IMR-90 (cell line): ENCODE measurements around the gene CASZ1. TPM values are rescaled to one million over a fixed set of nuclear protein-coding genes. Genes with fewer than 3 reads are reported as not detected.

Experiments used
- ATAC-seq: fragments of 200-7000 bp; cut with Tn5 transposase; 2 replicates; pipeline ENCODE4 v1.9.1; 2020; ENCODE audit warnings: low read depth, mild to moderate bottlenecking, moderate library complexity
- BruUV-seq: library from RNA; stranded (reverse); fragments of 400-500 nt; replicated peaks from 2 replicates; lab custom pipeline; 2021; lab: Mats Ljungman, UMichigan
- CTCF ChIA-PET: fragments of 300-600 bp; formaldehyde crosslinking; extraction: SDS; loops from one replicate; lab custom pipeline; 2021; ENCODE audit warnings: antibody characterized with exemption; lab: Yijun Ruan, JAX
- POLR2A ChIA-PET: fragments of 300-600 bp; sonication (Branson Sonifier 250); formaldehyde crosslinking; loops from one replicate; lab custom pipeline; 2022; ENCODE audit warnings: antibody characterized with exemption; ENCODE audit not compliant: unreplicated experiment; lab: Charles Lee
- DNase-seq: peaks from one replicate; pipeline ENCODE4 v3.0.0; 2013
- H2AFZ ChIP-seq: replicated peaks from 2 replicates; pipeline ENCODE3; 2013; ENCODE audit warnings: low read length, mild to moderate bottlenecking; ENCODE audit not compliant: poor library complexity
- H2AK5ac ChIP-seq: 2 replicates; pipeline ENCODE4 v1.6.1; 2013; ENCODE audit warnings: low read depth, low read length, inconsistent platforms
- H2AK9ac ChIP-seq: replicated peaks from 2 replicates; pipeline ENCODE3; 2013; ENCODE audit warnings: mild to moderate bottlenecking, low read depth, low read length, moderate library complexity; ENCODE audit not compliant: poor library complexity
- H2BK120ac ChIP-seq: 2 replicates; pipeline ENCODE4 v1.6.1; 2013; ENCODE audit warnings: low read depth, low read length, inconsistent platforms
- H2BK15ac ChIP-seq: 3 replicates; pipeline ENCODE4 v1.6.1; 2013; ENCODE audit warnings: low read depth, low read length, inconsistent platforms
- H2BK20ac ChIP-seq: 2 replicates; pipeline ENCODE4 v1.6.1; 2013; ENCODE audit warnings: low read depth, mild to moderate bottlenecking, inconsistent platforms, low read length, moderate library complexity
- H2BK5ac ChIP-seq: 2 replicates; pipeline ENCODE4 v1.6.1; 2013; ENCODE audit warnings: mild to moderate bottlenecking, low read depth, low read length, inconsistent platforms; ENCODE audit not compliant: poor library complexity, severe bottlenecking
- H3K14ac ChIP-seq: replicated peaks from 2 replicates; pipeline ENCODE4 v1.6.1; 2013; ENCODE audit warnings: low read depth, low read length, inconsistent platforms
- H3K18ac ChIP-seq: 2 replicates; pipeline ENCODE4 v1.6.1; 2013; ENCODE audit warnings: low read depth, low read length, control low read depth
- H3K23ac ChIP-seq: 2 replicates; pipeline ENCODE4 v1.6.1; 2013; ENCODE audit warnings: low read depth, low read length, inconsistent platforms
- H3K27ac ChIP-seq: 2 replicates; pipeline ENCODE4 v1.5.1; 2013; ENCODE audit warnings: mild to moderate bottlenecking, control low read depth, low read length; ENCODE audit not compliant: insufficient read depth
- H3K27me3 ChIP-seq: 2 replicates; pipeline ENCODE4 v1.6.1; 2013; ENCODE audit warnings: low read length; ENCODE audit not compliant: control insufficient read depth, insufficient read depth
- H3K36me3 ChIP-seq: 2 replicates; pipeline ENCODE4 v1.6.1; 2013; ENCODE audit warnings: low read length, mixed read lengths; ENCODE audit not compliant: control insufficient read depth, insufficient read depth
- H3K4ac ChIP-seq: 2 replicates; pipeline ENCODE4 v1.6.1; 2013; ENCODE audit warnings: low read depth, low read length, inconsistent platforms
- H3K4me1 ChIP-seq: 2 replicates; pipeline ENCODE4 v1.6.1; 2013; ENCODE audit warnings: low read length, mixed read lengths; ENCODE audit not compliant: control insufficient read depth, insufficient read depth
- H3K4me2 ChIP-seq: 2 replicates; pipeline ENCODE4 v1.6.1; 2013; ENCODE audit warnings: low read depth, mild to moderate bottlenecking, control low read depth, low read length, moderate library complexity
- H3K4me3 ChIP-seq: 2 replicates; pipeline ENCODE4 v1.5.1; 2013; ENCODE audit warnings: low read depth, mild to moderate bottlenecking, control low read depth, low read length, moderate library complexity; ENCODE audit not compliant: insufficient read depth
- H3K56ac ChIP-seq: 2 replicates; pipeline ENCODE4 v1.6.1; 2013; ENCODE audit warnings: low read length, inconsistent platforms; ENCODE audit not compliant: insufficient read depth; ENCODE audit errors: extremely low read depth
- H3K79me1 ChIP-seq, 2 experiments: 2 replicates each; pipeline ENCODE4 v1.6.1; 2013; ENCODE audit warnings: low read length in 2 of 2, inconsistent platforms in 1 of 2, low read depth in 1 of 2
- H3K9ac ChIP-seq: 2 replicates; pipeline ENCODE4 v1.6.1; 2013; ENCODE audit warnings: low read depth, low read length, control low read depth
- H3K9me1 ChIP-seq: 2 replicates; pipeline ENCODE4 v1.6.1; 2013; ENCODE audit warnings: low read length, inconsistent platforms; ENCODE audit not compliant: insufficient read depth
- H3K9me3 ChIP-seq: 2 replicates; pipeline ENCODE4 v1.6.1; 2013; ENCODE audit warnings: low read length; ENCODE audit not compliant: control insufficient read depth, insufficient read depth
- H4K20me1 ChIP-seq: 2 replicates; pipeline ENCODE4 v1.6.1; 2013; ENCODE audit warnings: low read length, inconsistent platforms; ENCODE audit not compliant: insufficient read depth
- H4K5ac ChIP-seq: 2 replicates; pipeline ENCODE4 v1.6.1; 2013; ENCODE audit warnings: mild to moderate bottlenecking, low read depth, low read length, control low read depth
- H4K8ac ChIP-seq, 2 experiments: 2 replicates each; pipeline ENCODE4 v1.6.1; 2013; ENCODE audit warnings: low read depth in 2 of 2, low read length in 2 of 2, control low read depth in 1 of 2, inconsistent platforms in 1 of 2
- H4K91ac ChIP-seq: 2 replicates; pipeline ENCODE4 v1.6.1; 2013; ENCODE audit warnings: low read depth, low read length, inconsistent platforms; ENCODE audit not compliant: insufficient read depth
- BHLHE40 ChIP-seq: fragments of 150-350 bp; IDR thresholded peaks from 2 replicates; pipeline ENCODE4 v1.6.1; 2016; ENCODE audit warnings: mild to moderate bottlenecking, low read depth, low read length
- CEBPB ChIP-seq: IDR thresholded peaks from 2 replicates; pipeline ENCODE4 v1.6.1; 2012; ENCODE audit warnings: low read depth, low read length, improper control_type of control experiment
- CHD1 ChIP-seq: IDR thresholded peaks from 2 replicates; pipeline ENCODE4 v1.6.1; 2012; ENCODE audit warnings: low read depth, low read length, improper control_type of control experiment
- ELK1 ChIP-seq: fragments of 150-350 bp; IDR thresholded peaks from 2 replicates; pipeline ENCODE4 v1.6.1; 2016; ENCODE audit warnings: low read depth, mild to moderate bottlenecking, low read length, moderate library complexity, borderline replicate concordance
- FOS ChIP-seq: fragments of 150-350 bp; IDR thresholded peaks from 2 replicates; pipeline ENCODE4 v1.6.1; 2016; ENCODE audit warnings: low read depth, low read length
- MAFK ChIP-seq: IDR thresholded peaks from 2 replicates; pipeline ENCODE4 v1.6.1; 2012; ENCODE audit warnings: low read depth, low read length, improper control_type of control experiment
- MAZ ChIP-seq: IDR thresholded peaks from 2 replicates; pipeline ENCODE4 v1.6.1; 2012; ENCODE audit warnings: low read depth, mild to moderate bottlenecking, low read length, improper control_type of control experiment, moderate library complexity, borderline replicate concordance
- MXI1 ChIP-seq: IDR thresholded peaks from 2 replicates; pipeline ENCODE4 v1.6.1; 2012; ENCODE audit warnings: low read depth, mild to moderate bottlenecking, low read length, moderate library complexity, borderline replicate concordance
- NFE2L2 ChIP-seq: fragments of 150-350 bp; IDR thresholded peaks from 2 replicates; pipeline ENCODE4 v1.6.1; 2016; ENCODE audit warnings: low read depth, mild to moderate bottlenecking, low read length
- POLR2A ChIP-seq: IDR thresholded peaks from 2 replicates; pipeline ENCODE4 v1.6.1; 2012; ENCODE audit warnings: mild to moderate bottlenecking, low read depth, low read length
- RAD21 ChIP-seq: IDR thresholded peaks from 2 replicates; pipeline ENCODE4 v1.6.1; 2012; ENCODE audit warnings: low read length, improper control_type of control experiment
- RCOR1 ChIP-seq: IDR thresholded peaks from 2 replicates; pipeline ENCODE4 v1.6.1; 2012; ENCODE audit warnings: mild to moderate bottlenecking, low read length, improper control_type of control experiment; ENCODE audit not compliant: insufficient replicate concordance
- RFX5 ChIP-seq: IDR thresholded peaks from 2 replicates; pipeline ENCODE4 v1.8.0; 2012; ENCODE audit warnings: low read depth, mild to moderate bottlenecking, low read length, moderate library complexity
- SMC3 ChIP-seq: fragments of 150-350 bp; IDR thresholded peaks from 2 replicates; pipeline ENCODE4 v1.6.1; 2016; ENCODE audit warnings: low read depth, mild to moderate bottlenecking, antibody characterized with exemption, low read length, moderate library complexity
- WGBS, 2 experiments: methylation state at CpG; one replicate each; pipeline versions ENCODE4 v1.1.5 to v1.1.7; 2013; ENCODE audit warnings: missing lambda C conversion rate in 2 of 2; ENCODE audit not compliant: insufficient read length in 1 of 2; ENCODE audit errors: extremely low coverage in 2 of 2; 5-methylcytosine and 5-hydroxymethylcytosine counted together
- dilution Hi-C: fragments of 300-500 bp; cut with HindIII; formaldehyde crosslinking; loops from one replicate; pipeline ENCODE4 v1.14.3; 2018; ENCODE audit warnings: low sequenced_read_pairs; ENCODE audit not compliant: unreplicated experiment
- in situ Hi-C: fragments of 300-500 bp; cut with MboI; formaldehyde crosslinking; loops from 3 replicates; pipeline ENCODE4 v1.14.3; 2019; ENCODE audit warnings: low sequenced_read_pairs, inconsistent platforms, mixed read lengths
- intact Hi-C: fragments of 100-400 bp; cut with micrococcal nuclease; formaldehyde crosslinking; loops from 2 replicates; pipeline ENCODE4 v1.10.0; 2022
- polyA plus RNA-seq, 3 experiments: library from polyadenylated mRNA; depleted of rRNA; stranded (reverse); fragments of >200 nt; gene quantifications; 2 replicates each; pipeline ENCODE4 v1.2.3, GENCODE V29; 2012; ENCODE audit warnings: low replicate concordance in 1 of 3
- total RNA-seq: library from RNA; depleted of rRNA; stranded (reverse); fragments of >200 nt; gene quantifications from 2 replicates; pipeline ENCODE4 v1.2.3, GENCODE V29; 2012
- TF ChIP-seq, protein P1 (sequence below): conservative IDR thresholded peaks from 2 replicates; pipeline ENCODE4 v1.5.1; 2012; ENCODE audit warnings: mild to moderate bottlenecking, low read depth, low read length, improper control_type of control experiment
- TF ChIP-seq, protein P2 (sequence below): fragments of 150-350 bp; IDR thresholded peaks from 2 replicates; pipeline ENCODE4 v1.6.1; 2017; ENCODE audit warnings: mild to moderate bottlenecking, antibody characterized with exemption, low read length, low read depth

Gene CASZ1
- total and polyA plus RNA-seq, 2 of the 4 experiments (the other 2 are of a cell fraction): 0.18 to 0.24 TPM

- H3K9me3 ChIP-seq: peaks cover 3% of the 10 kb centered on the region; the same call in 1 of the 2 replicates
- no peak overlapping the region for H3K4me2 ChIP-seq
- H3K9ac ChIP-seq: no peak overlapping the region
- peaks cover 9% of the 10 kb centered on the region for H3K4me1 ChIP-seq
- H2AK9ac ChIP-seq: no peak overlapping the region
- no peak overlapping the region for H3K4me3 ChIP-seq
- intact Hi-C loops (no loop called here), dilution Hi-C loops (no loop called here), in situ Hi-C loops (no loop called here)
- H3K18ac ChIP-seq: no peak overlapping the region
- H3K9me1 ChIP-seq: peaks cover 2% of the 10 kb centered on the region; the same call in 1 of the 2 replicates
- peak overlapping the region; percentile 50 for H2AFZ ChIP-seq
- peak overlapping the region; percentile 7; the same call in 1 of the 2 replicates for H4K91ac ChIP-seq
- ChIA-PET POLR2A (no interaction called here), CTCF (no interaction called here)
- H3K23ac ChIP-seq: no peak overlapping the region
- ATAC-seq (no peak), DNase-seq (no peak)
- H3K79me1 ChIP-seq: no peaks in the 10 kb centered on the region
- H4K8ac ChIP-seq: no peak overlapping the region
- no TSS peak for BruUV-seq
- WGBS, 2 experiments: no CpG with 5 or more reads among the region's 23 CpGs
- H2BK20ac ChIP-seq: no peak overlapping the region
- peaks cover 3% of the 10 kb centered on the region; the same call in 1 of the 2 replicates for H3K36me3 ChIP-seq
- H4K5ac ChIP-seq: no peak overlapping the region
- peaks cover 8% of the 10 kb centered on the region; the same call in 1 of the 2 replicates for H3K27me3 ChIP-seq
- H2BK5ac ChIP-seq: no peak overlapping the region
- TF ChIP-seq CEBPB (no peak), NFE2L2 (no peak), ELK1 (no peak), RFX5 (no peak), RAD21 (no peak), BHLHE40 (no peak), MXI1 (no peak), SMC3 (no peak), POLR2A (no peak), MAZ (no peak), FOS (no peak), MAFK (no peak), RCOR1 (no peak), CHD1 (no peak)
- TF ChIP-seq, protein P1, sequence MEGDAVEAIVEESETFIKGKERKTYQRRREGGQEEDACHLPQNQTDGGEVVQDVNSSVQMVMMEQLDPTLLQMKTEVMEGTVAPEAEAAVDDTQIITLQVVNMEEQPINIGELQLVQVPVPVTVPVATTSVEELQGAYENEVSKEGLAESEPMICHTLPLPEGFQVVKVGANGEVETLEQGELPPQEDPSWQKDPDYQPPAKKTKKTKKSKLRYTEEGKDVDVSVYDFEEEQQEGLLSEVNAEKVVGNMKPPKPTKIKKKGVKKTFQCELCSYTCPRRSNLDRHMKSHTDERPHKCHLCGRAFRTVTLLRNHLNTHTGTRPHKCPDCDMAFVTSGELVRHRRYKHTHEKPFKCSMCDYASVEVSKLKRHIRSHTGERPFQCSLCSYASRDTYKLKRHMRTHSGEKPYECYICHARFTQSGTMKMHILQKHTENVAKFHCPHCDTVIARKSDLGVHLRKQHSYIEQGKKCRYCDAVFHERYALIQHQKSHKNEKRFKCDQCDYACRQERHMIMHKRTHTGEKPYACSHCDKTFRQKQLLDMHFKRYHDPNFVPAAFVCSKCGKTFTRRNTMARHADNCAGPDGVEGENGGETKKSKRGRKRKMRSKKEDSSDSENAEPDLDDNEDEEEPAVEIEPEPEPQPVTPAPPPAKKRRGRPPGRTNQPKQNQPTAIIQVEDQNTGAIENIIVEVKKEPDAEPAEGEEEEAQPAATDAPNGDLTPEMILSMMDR: no peak
- TF ChIP-seq, protein P2, sequence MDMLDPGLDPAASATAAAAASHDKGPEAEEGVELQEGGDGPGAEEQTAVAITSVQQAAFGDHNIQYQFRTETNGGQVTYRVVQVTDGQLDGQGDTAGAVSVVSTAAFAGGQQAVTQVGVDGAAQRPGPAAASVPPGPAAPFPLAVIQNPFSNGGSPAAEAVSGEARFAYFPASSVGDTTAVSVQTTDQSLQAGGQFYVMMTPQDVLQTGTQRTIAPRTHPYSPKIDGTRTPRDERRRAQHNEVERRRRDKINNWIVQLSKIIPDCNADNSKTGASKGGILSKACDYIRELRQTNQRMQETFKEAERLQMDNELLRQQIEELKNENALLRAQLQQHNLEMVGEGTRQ: no peak
- no peak overlapping the region for H3K4ac ChIP-seq
- H3K56ac ChIP-seq: no peak overlapping the region
- no peak overlapping the region for H2BK15ac ChIP-seq
- no peak overlapping the region for H3K27ac ChIP-seq
- no peak overlapping the region for H3K14ac ChIP-seq
- H4K20me1 ChIP-seq: no peaks in the 10 kb centered on the region
- no peak overlapping the region for H2AK5ac ChIP-seq
- H2BK120ac ChIP-seq: no peak overlapping the region
These were observed 161.9 kb downstream of the CASZ1 start for GRCh38 chr1:10634428-10635084.
